IPS-20b (cell line): ENCODE results near the gene PARD3.
A peak's percentile ranks its signal among the peaks of the same experiment; 100 is the strongest.

Source experiments
- H3K27ac ChIP-seq: one replicate; pipeline ENCODE4 v1.5.1; 2013; ENCODE audit warnings: low read length
- H3K27me3 ChIP-seq: 2 replicates; pipeline ENCODE4 v1.6.1; 2013; ENCODE audit warnings: mild to moderate bottlenecking, low read length, inconsistent platforms; ENCODE audit not compliant: insufficient read depth
- H3K36me3 ChIP-seq: 2 replicates; pipeline ENCODE4 v1.6.1; 2013; ENCODE audit warnings: low read depth, mild to moderate bottlenecking, inconsistent platforms, low read length, moderate library complexity; ENCODE audit not compliant: insufficient read depth
- H3K4me1 ChIP-seq: 2 replicates; pipeline ENCODE4 v1.6.1; 2013; ENCODE audit warnings: mild to moderate bottlenecking, control low read depth, inconsistent platforms, low read length, moderate library complexity; ENCODE audit not compliant: insufficient read depth
- H3K4me3 ChIP-seq: 2 replicates; pipeline ENCODE4 v1.5.1; 2013; ENCODE audit warnings: mild to moderate bottlenecking, low read length, inconsistent platforms
- H3K9ac ChIP-seq: 2 replicates; pipeline ENCODE4 v1.6.1; 2013; ENCODE audit warnings: low read depth, mild to moderate bottlenecking, inconsistent platforms, low read length, moderate library complexity
- H3K9me3 ChIP-seq: 2 replicates; pipeline ENCODE4 v1.6.1; 2013; ENCODE audit warnings: mild to moderate bottlenecking, low read depth, low read length, inconsistent platforms; ENCODE audit not compliant: insufficient read depth

PARD3 gene

DNA sequence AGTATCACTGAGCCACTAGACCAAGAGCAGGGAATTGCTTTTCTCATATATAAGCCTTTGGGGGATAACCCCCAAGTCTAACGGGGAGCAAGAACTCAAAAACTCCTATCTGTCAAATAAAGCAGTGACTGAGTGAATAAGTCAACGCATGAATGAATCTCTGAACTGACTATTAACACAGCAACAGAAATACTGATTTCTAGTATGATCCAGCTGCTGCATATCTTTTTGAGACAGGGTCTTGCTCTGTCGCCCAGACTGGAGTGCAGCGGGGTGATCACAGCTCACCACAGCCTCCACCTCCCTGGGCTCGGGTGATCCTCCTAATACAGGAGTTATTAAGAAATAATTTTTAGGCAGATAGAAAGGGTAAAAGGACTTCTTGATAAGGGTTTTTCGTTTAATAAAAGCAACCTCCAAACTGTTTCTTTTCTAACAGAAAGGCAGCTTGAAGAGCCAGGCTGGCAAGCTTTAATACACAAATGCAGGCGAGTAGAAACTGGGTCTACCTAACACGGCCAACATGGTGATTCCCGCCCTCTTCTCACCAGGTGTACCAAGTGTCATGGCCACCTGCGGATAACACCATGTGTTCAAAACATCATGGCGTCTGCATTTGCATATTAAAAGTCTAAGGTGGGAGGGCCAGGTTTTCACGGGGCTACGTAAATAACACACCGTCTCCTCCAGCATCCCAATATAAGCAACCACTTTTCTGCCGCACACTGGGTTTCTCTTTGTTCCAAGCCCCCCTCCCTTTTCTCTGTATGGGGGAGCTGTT lies 631.9 kb downstream of the PARD3 start:
- H3K27me3 ChIP-seq = no peaks in the 10 kb centered on the region; the same call in 1 of the 2 replicates
- no peaks in the 10 kb centered on the region for H3K9me3 ChIP-seq
- peaks cover 66% of the 10 kb centered on the region for H3K4me1 ChIP-seq

DNA sequence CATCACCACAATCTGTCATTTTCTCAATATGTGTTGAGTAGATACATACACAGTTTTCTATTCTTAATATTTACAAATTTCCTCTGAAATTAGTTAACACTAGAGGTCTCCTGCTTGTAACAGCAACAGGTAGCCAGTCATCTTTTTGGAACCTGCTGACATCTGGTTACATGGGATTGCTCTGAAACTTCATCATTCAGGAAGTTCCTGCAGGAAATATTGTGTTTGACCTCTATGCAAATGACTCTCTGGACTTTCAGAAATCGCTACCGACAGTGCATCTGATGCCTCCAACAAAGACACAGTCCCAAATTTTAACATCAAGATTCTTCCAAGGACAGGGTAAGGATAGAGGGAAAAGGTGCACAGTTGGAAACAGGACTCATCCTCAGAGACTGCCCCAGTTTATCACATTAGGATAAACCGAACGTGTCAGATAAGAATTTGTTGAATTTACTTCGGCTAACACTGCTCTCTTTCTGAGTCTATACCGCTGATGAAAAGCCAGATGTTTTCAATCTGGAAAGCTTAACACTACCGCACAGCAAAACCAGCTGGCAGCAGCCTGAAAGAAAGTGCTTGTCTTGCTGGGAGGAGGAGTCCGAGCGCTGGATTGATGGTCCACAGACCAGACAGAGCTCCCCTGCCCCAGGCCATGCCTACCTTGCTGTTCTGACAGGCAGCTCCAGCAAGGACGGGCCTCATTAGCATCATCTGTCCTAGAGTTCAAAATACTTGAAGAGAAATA lies 633.4 kb downstream of the PARD3 start:
- no peak overlapping the region for H3K9ac ChIP-seq
- no peak overlapping the region for H3K4me3 ChIP-seq
- H3K27ac ChIP-seq = no peak overlapping the region

More for the DNA sequence above, 631.9 kb downstream of the PARD3 start:
- peak overlapping the region; percentile 39; the same call in 1 of the 2 replicates for H3K4me3 ChIP-seq
- H3K9ac ChIP-seq = peak overlapping the region; percentile 46; the same call in 1 of the 2 replicates
- no peak overlapping the region for H3K27ac ChIP-seq
- H3K36me3 ChIP-seq = no peaks in the 10 kb centered on the region

DNA sequence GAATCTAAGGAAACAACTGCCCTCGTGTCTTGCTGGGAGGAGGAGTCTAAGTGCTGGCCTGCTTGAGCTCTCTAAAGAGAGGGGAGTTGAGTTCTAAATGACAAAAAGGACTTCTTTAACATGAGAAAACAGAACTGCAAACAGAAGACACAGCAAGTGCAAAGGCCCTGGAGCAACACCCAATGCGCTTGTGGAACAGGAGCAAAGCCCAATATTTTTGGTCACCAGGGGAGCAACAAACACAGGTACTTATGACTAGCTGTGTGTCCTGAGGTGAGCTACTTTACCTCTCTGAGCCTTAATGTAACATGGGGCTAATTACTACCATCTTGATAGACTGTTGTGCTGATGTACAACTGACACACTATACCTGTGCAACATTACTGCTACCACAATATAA lies 634.3 kb downstream of the PARD3 start:
- no peak overlapping the region for H3K4me3 ChIP-seq
- H3K9me3 ChIP-seq = no peaks in the 10 kb centered on the region
- H3K27ac ChIP-seq = no peak overlapping the region
- no peak overlapping the region for H3K9ac ChIP-seq
- H3K4me1 ChIP-seq = peaks cover 67% of the 10 kb centered on the region
- no peaks in the 10 kb centered on the region for H3K36me3 ChIP-seq
- no peaks in the 10 kb centered on the region; the same call in 1 of the 2 replicates for H3K27me3 ChIP-seq

More for the DNA sequence above, 633.4 kb downstream of the PARD3 start:
- H3K9me3 ChIP-seq = no peaks in the 10 kb centered on the region
- H3K4me1 ChIP-seq = peaks cover 67% of the 10 kb centered on the region
- H3K36me3 ChIP-seq = no peaks in the 10 kb centered on the region
- no peaks in the 10 kb centered on the region; the same call in 1 of the 2 replicates for H3K27me3 ChIP-seq

DNA sequence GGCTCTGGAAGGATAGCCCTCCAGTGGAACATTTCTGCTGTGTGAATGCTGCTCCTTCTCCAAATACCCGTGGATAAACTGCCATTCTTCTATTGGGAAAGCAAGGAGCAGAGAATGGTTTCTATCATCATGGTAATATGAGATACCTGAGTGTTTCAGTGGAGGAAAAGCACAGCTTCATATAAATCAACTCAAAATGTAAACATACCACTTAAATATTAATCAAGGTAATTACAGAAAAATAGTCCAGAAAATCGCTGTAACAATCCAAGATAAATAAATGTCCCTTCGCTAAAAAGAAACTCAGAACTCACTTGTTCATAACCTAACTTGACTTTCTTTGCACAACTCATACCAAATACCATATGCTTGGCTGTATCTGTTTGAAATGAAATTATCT lies 635.8 kb downstream of the PARD3 start:
- H3K4me1 ChIP-seq = peaks cover 54% of the 10 kb centered on the region
- no peak overlapping the region for H3K9ac ChIP-seq
- H3K27me3 ChIP-seq = no peaks in the 10 kb centered on the region; the same call in 1 of the 2 replicates
- no peaks in the 10 kb centered on the region for H3K9me3 ChIP-seq
- no peak overlapping the region for H3K27ac ChIP-seq
- H3K36me3 ChIP-seq = no peaks in the 10 kb centered on the region
- H3K4me3 ChIP-seq = no peak overlapping the region

DNA sequence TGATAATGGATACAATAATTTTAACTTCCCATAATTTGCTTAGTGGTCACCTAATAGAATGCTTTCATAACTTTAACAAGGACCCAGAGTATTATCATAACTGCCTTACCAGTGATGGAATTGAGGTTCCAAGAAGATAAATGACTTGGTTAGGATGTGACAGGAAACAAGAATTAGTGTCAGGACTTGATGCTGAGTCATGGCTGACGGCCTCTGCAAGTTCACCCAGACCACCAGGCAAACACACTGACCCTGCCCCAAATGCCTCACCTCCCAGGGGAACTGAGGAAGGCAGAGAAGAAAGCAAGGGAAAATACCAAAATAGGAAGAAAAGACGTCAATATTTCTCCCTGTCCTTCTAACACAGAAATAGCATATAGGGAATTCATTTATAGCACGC lies 636.3 kb downstream of the PARD3 start:
- Histone ChIP-seq H3K27ac (no peak overlapping the region), H3K4me1 (peaks cover 49% of the 10 kb centered on the region), H3K36me3 (no peaks in the 10 kb centered on the region), H3K4me3 (no peak overlapping the region), H3K27me3 (no peaks in the 10 kb centered on the region; the same call in 1 of the 2 replicates), H3K9me3 (no peaks in the 10 kb centered on the region), H3K9ac (no peak overlapping the region)

DNA sequence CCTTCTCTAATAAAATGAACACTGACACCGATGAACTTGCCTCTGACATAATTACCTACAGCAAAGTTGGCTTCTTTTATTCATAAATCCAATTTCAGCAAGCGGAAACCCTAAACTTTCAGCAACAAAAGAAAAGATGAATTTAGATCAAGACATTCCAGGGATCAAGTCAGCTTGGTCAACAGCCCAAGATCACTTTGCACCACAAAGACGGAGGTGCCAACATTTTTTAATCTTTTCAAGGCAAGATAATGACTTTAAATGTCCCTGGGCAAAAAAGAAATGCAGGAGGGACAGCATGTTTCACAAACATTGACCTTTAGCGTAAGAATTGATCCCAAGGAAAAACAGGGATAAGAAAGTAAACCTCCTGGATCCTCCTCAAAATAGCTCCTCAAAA lies 636.9 kb downstream of the PARD3 start:
- Histone ChIP-seq H3K9ac (no peak overlapping the region), H3K4me1 (peaks cover 44% of the 10 kb centered on the region), H3K9me3 (no peaks in the 10 kb centered on the region), H3K27me3 (no peaks in the 10 kb centered on the region; the same call in 1 of the 2 replicates), H3K27ac (no peak overlapping the region), H3K36me3 (no peaks in the 10 kb centered on the region), H3K4me3 (peak overlapping the region; percentile 3; the same call in 1 of the 2 replicates)

DNA sequence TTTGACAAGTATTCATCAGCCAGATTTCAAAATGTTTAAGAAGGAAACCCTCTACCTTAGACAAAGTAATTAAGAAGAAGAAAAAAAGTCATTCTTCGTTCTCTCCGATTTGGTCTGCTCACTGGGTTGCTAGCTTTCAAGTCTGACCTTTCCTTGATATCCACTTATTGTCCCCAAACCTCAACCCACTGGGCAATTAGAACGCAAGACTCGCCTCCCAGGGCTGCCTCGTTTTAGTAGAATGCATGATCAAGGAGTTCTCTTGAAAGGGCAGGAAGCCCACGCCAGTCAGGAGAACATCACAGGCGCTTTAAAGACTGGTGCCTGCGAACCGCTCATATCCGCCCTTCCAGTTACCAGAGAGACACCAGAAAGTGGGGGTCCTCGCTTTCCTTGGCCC lies 637.7 kb downstream of the PARD3 start:
- Histone ChIP-seq H3K4me1 (peaks cover 42% of the 10 kb centered on the region), H3K4me3 (0 out of 2 replicates have a peak overlapping the region, but pooled peaks have one; percentile 3), H3K27me3 (no peaks in the 10 kb centered on the region), H3K9me3 (no peaks in the 10 kb centered on the region), H3K9ac (no peak overlapping the region), H3K27ac (no peak overlapping the region), H3K36me3 (no peaks in the 10 kb centered on the region)

DNA sequence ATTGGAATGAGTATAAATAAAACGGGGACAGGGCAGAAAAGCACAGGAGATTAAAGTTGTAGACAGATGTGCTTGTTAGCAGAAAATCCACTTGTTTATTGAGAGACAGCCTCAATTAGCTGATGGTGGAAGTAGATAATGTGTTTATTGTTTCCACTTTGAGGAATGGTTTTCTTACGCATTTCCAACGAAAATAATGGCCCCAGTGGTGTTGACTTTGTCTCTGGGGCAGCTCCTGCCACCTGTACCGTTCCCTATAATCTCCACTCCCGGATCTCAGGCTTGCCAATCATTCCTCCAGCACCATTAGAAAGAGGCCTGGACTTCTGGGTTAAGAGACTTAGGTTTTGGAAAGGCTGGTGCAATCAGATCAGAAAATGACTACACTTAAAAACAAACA lies 638.7 kb downstream of the PARD3 start:
- Histone ChIP-seq H3K4me3 (no peak overlapping the region), H3K4me1 (peaks cover 39% of the 10 kb centered on the region; the same call in 1 of the 2 replicates), H3K36me3 (no peaks in the 10 kb centered on the region)

DNA sequence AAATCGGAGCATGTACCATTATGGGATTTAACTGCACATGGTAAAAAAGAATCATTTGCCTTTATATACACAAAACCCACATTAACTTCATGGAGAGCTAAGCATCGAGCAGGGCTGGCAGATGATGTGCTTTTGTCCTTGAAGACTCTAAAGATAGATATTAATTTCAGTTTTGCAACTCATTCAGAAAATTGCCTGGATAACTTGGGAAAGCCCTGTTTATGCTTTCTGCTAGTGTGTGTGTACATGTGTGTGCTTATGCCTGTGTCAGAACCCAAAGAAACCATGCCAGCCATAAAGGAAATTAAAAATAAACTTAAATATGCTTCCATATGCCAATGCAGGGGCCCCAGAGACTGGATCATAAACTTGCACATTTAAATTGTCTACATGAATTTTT lies 640.0 kb downstream of the PARD3 start:
- Histone ChIP-seq H3K27ac (no peak overlapping the region), H3K4me3 (no peak overlapping the region), H3K27me3 (no peaks in the 10 kb centered on the region), H3K9me3 (no peaks in the 10 kb centered on the region), H3K36me3 (no peaks in the 10 kb centered on the region), H3K4me1 (peaks cover 39% of the 10 kb centered on the region; the same call in 1 of the 2 replicates), H3K9ac (no peak overlapping the region)

More for the DNA sequence above, 638.7 kb downstream of the PARD3 start:
- H3K27me3 ChIP-seq = no peaks in the 10 kb centered on the region
- no peak overlapping the region for H3K27ac ChIP-seq
- no peak overlapping the region for H3K9ac ChIP-seq
- H3K9me3 ChIP-seq = no peaks in the 10 kb centered on the region

DNA sequence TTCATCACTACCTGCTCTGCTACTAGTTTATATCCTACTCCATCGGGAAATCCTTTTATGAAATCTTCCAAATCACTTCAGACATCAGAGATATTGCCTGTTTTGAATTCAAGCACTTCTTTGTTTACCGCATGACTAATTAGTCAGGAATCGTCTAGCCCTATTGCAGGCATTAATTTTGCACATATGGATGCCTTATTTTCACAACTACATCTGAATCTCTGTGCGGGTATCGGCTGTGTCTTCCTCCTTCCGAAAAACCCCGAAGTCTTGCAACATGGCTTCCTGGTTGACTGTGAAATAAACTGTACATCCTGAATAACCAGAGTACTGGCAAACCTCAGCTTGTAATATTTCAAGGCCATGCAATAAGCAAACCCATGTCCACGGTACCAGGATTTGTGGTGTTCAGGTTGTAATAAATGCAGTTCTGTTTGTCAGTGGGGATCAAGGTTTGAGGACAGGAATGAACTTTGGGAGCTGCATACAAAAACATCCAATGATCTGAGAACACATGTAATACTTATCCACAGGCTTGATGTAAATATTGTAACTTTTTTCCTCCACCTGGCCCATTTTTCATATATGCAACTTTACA lies 642.1 kb downstream of the PARD3 start:
- Histone ChIP-seq H3K36me3 (no peaks in the 10 kb centered on the region), H3K27me3 (no peaks in the 10 kb centered on the region), H3K4me1 (peaks cover 27% of the 10 kb centered on the region; the same call in 1 of the 2 replicates), H3K4me3 (no peak overlapping the region), H3K9ac (no peak overlapping the region), H3K9me3 (no peaks in the 10 kb centered on the region), H3K27ac (no peak overlapping the region)

DNA sequence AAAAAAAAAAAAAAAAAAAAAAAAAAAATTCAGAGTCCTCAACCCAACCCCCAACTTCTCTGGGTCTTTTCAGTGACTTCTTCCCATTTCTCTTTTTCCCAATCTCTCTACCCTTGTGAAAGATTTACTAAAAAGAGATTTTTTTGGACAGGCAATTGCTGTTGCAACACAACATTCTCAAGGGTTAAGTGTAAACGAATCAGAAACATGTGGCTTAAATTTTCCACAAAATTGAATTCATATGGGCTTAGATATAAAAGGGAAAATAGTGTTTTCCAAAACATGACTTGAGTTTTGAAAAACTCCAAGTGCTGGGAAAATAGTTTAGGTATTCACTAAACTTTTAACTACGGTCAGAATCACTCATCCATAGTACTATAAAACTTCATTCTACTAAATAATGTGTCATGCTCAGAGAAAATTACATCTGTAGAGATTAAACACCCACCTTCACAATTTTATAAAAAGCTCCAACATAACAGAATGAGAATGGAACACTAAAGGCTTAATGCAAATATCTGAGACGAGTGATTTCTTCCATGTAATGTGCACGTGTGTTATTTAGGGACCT lies 643.1 kb downstream of the PARD3 start:
- Histone ChIP-seq H3K4me3 (no peak overlapping the region), H3K9me3 (no peaks in the 10 kb centered on the region), H3K27ac (no peak overlapping the region), H3K9ac (no peak overlapping the region), H3K36me3 (no peaks in the 10 kb centered on the region), H3K27me3 (no peaks in the 10 kb centered on the region), H3K4me1 (peaks cover 18% of the 10 kb centered on the region; the same call in 1 of the 2 replicates)
